H1 (cell line): ENCODE data around the gene DMRT1.
A peak's percentile ranks its signal among the peaks of the same experiment; 100 is the strongest.

Experiments
- ASH2L ChIP-seq: fragments of 200-600, 300-600 bp; sonication (generic); IDR thresholded peaks from one replicate; pipeline ENCODE4 v1.7.1; 2017; ENCODE audit warnings: low read length
- CEBPB ChIP-seq: IDR thresholded peaks from 2 replicates; pipeline ENCODE4 v1.6.1; 2012; ENCODE audit warnings: low read depth, low read length
- CTCF ChIP-seq, 3 experiments: IDR thresholded peaks; 1 replicate in 2 of 3; 2 replicates in 1 of 3; pipeline versions ENCODE4 v1.5.1 to v1.6.1; 2011; ENCODE audit warnings: low read length in 3 of 3, mild to moderate bottlenecking in 3 of 3, inconsistent platforms in 2 of 3, low read depth in 1 of 3, moderate library complexity in 1 of 3; ENCODE audit not compliant: insufficient read depth in 1 of 3; ENCODE audit errors: control extremely low read depth in 1 of 3
- EP300 ChIP-seq, 2 experiments: IDR thresholded peaks; 1 replicate in 1 of 2; 2 replicates in 1 of 2; pipeline ENCODE4 v1.6.1; 2011 to 2012; ENCODE audit warnings: low read depth in 2 of 2, low read length in 2 of 2, mild to moderate bottlenecking in 2 of 2, borderline replicate concordance in 1 of 2, inconsistent platforms in 1 of 2, moderate library complexity in 1 of 2
- EZH2 ChIP-seq: fragments of 200-600 bp; sonication (generic); IDR thresholded peaks from 2 replicates; pipeline ENCODE4 v1.7.1; 2012; ENCODE audit warnings: low read depth, mild to moderate bottlenecking, moderate library complexity, low read length, inconsistent platforms; ENCODE audit not compliant: severe bottlenecking
- FOSL1 ChIP-seq: IDR thresholded peaks from 2 replicates; pipeline ENCODE4 v1.6.1; 2011; ENCODE audit warnings: mild to moderate bottlenecking, low read depth, low read length, moderate library complexity; ENCODE audit not compliant: insufficient read depth
- POLR2A ChIP-seq, 2 experiments: IDR thresholded peaks; 1 replicate in 1 of 2; 2 replicates in 1 of 2; pipeline ENCODE4 v1.6.1; 2011; ENCODE audit warnings: low read depth in 2 of 2, low read length in 2 of 2, mild to moderate bottlenecking in 2 of 2; ENCODE audit errors: control extremely low read depth in 1 of 2
- POLR2AphosphoS5 ChIP-seq: IDR thresholded peaks from 2 replicates; pipeline ENCODE4 v1.6.1; 2011; ENCODE audit warnings: low read depth, low read length
- SP2 ChIP-seq: IDR thresholded peaks from 2 replicates; pipeline ENCODE4 v1.6.1; 2012; ENCODE audit warnings: mild to moderate bottlenecking, low read length, inconsistent platforms
- SRF ChIP-seq: IDR thresholded peaks from 2 replicates; pipeline ENCODE4 v1.6.1; 2011; ENCODE audit warnings: mild to moderate bottlenecking, low read depth, low read length, moderate library complexity
- TAF1 ChIP-seq: IDR thresholded peaks from 2 replicates; pipeline ENCODE4 v1.6.1; 2011; ENCODE audit warnings: mild to moderate bottlenecking, low read depth, low read length
- USF2 ChIP-seq: IDR thresholded peaks from 2 replicates; pipeline ENCODE4 v1.6.1; 2011; ENCODE audit warnings: low read length, improper control_type of control experiment
- YY1 ChIP-seq: IDR thresholded peaks from 2 replicates; pipeline ENCODE4 v1.6.1; 2011; ENCODE audit warnings: low read depth, mild to moderate bottlenecking, low read length

GRCh38 chr9:976943-977837 is 135.7 kb downstream of the DMRT1 start:
- TF ChIP-seq POLR2AphosphoS5 (no peak), CEBPB (no peak), CTCF (IDR thresholded peaks at IDR 0.05; ENCODE audit: control extremely low read depth in 1 of 3, insufficient read depth in 1 of 3, low read depth in 1 of 3, low read length in 3 of 3) (0 out of 4 replicates have a peak, but pooled peaks of 1 of the 3 experiments have one; percentile 1), SRF (no peak), POLR2A (IDR thresholded peaks at IDR 0.05; ENCODE audit: control extremely low read depth in 1 of 2, low read depth in 2 of 2, low read length in 2 of 2) (no peak), EZH2 (peak; percentile 98), USF2 (no peak), SP2 (no peak), FOSL1 (no peak), TAF1 (no peak), YY1 (peak; percentile 60), EP300 (IDR thresholded peaks at IDR 0.05; ENCODE audit: borderline replicate concordance in 1 of 2, low read depth in 2 of 2, low read length in 2 of 2) (no peak), ASH2L (no peak)
